Stomach (tissue), 9 donors: Measurements from ENCODE around the gene PFKP. TPM values are rescaled to one million over a fixed set of nuclear protein-coding genes. Genes with fewer than 3 reads are reported as not detected.
A peak's percentile ranks its signal among the peaks of the same experiment; 100 is the strongest.

Experiments used
- DNase-seq, 2 donors: peaks; one replicate each; pipeline versions ENCODE4 v3.0.0 to v3.0.0-alpha.2; 2013 to 2019
- H3K27ac ChIP-seq, 5 donors: fragments of 200-600 bp in 4 of 5; sonication (generic) in 4 of 5; one replicate each; pipeline ENCODE4 v1.5.1; 2013 to 2019; ENCODE audit warnings: mild to moderate bottlenecking in 1 of 5, moderate library complexity in 1 of 5
- H3K27me3 ChIP-seq, 3 donors: fragments of 200-600 bp; sonication (generic); one replicate each; pipeline ENCODE4 v1.5.1; 2017 to 2019; ENCODE audit warnings: mixed run types in 1 of 3
- H3K36me3 ChIP-seq, 4 donors: fragments of 200-600 bp; sonication (generic); 1 replicate in 3 of 4; 2 replicates in 1 of 4; pipeline ENCODE4 v1.5.1; 2016 to 2019
- H3K4me1 ChIP-seq, 4 donors: fragments of 200-600 bp; sonication (generic); one replicate each; pipeline ENCODE4 v1.5.1; 2016 to 2019
- H3K4me3 ChIP-seq, 4 donors: fragments of 200-600 bp; sonication (generic) in 3 of 4; one replicate each; pipeline ENCODE4 v1.5.1; 2016 to 2019; ENCODE audit warnings: mild to moderate bottlenecking in 1 of 4
- H3K9me3 ChIP-seq, 4 donors: fragments of 200-600 bp; sonication (generic); one replicate each; pipeline ENCODE4 v1.5.1; 2016 to 2019
- EP300 ChIP-seq: sonication (generic); formaldehyde crosslinking; IDR thresholded peaks from one replicate; pipeline ENCODE4 v1.6.1; 2017; ENCODE audit warnings: antibody characterized with exemption
- POLR2A ChIP-seq, 4 donors: fragments of 450-650 bp; IDR thresholded peaks; one replicate each; pipeline ENCODE4 v1.6.1; 2016; ENCODE audit warnings: antibody characterized with exemption in 4 of 4, control low read depth in 2 of 4, mild to moderate bottlenecking in 1 of 4, moderate library complexity in 1 of 4
- POLR2AphosphoS5 ChIP-seq, 3 donors: sonication (generic); formaldehyde crosslinking; IDR thresholded peaks; one replicate each; pipeline ENCODE4 v1.6.1; 2016; ENCODE audit warnings: antibody characterized with exemption in 3 of 3
- WGBS, 5 donors: extraction: QIAGEN DNeasy Blood & Tissue Kit in 3 of 5; methylation state at CpG; one replicate each; pipeline versions ENCODE4 v1.1.5 to v1.1.7; 2013 to 2018; 5-methylcytosine and 5-hydroxymethylcytosine counted together
- intact Hi-C: fragments of 100-400 bp; cut with DNase I; formaldehyde crosslinking; loops from one replicate; pipeline ENCODE4 v1.15.1; 2023; ENCODE audit warnings: low total_unique reads
- polyA plus RNA-seq, 3 donors: library from polyadenylated mRNA; stranded (reverse); fragments of 200-250 nt; gene quantifications; one replicate each; pipeline ENCODE4 v1.2.3, GENCODE V29; 2013
- total RNA-seq, 5 donors: library from RNA; depleted of rRNA; stranded (reverse); fragments of >200 nt; gene quantifications; one replicate each; pipeline versions ENCODE4 v1.1.0 to v1.2.3, GENCODE V29; 2014 to 2016
- TF ChIP-seq, protein P1 (sequence below), 7 experiments: fragments of 450-650 bp in 4 of 7; fragments of 200-600 bp in 3 of 7; sonication (generic) in 3 of 7; IDR thresholded peaks; one replicate each; pipeline ENCODE4 v1.5.1; 2016 to 2019; ENCODE audit warnings: antibody characterized with exemption in 7 of 7, control low read depth in 2 of 7, mild to moderate bottlenecking in 1 of 7
- donor health status: healthy with polysubstance abuse.
- donor health status: Bipolar disorder and iron deficiency.
- donor health status: healthy.

The PFKP gene
- total and polyA plus RNA-seq, 8 donors: 11.2 to 155 (median 29.4) TPM

GRCh38 chr10:3077509-3077908 is 10.2 kb downstream of the PFKP start:
- 88 to 96% (median 94%) methylated on average over 5 of the region's 5 CpGs for WGBS, 5 donors
- Histone ChIP-seq H3K27me3 (no peaks in the 10 kb centered on the region), H3K4me3 (no peak overlapping the region), H3K36me3 (peaks cover 0 to 17% (median 3%) of the 10 kb centered on the region in 4 donors), H3K4me1 (peaks cover 0 to 17% (median 0%) of the 10 kb centered on the region in 4 donors), H3K27ac (no peak overlapping the region), H3K9me3 (no peaks in the 10 kb centered on the region)
- TF ChIP-seq, protein P1, sequence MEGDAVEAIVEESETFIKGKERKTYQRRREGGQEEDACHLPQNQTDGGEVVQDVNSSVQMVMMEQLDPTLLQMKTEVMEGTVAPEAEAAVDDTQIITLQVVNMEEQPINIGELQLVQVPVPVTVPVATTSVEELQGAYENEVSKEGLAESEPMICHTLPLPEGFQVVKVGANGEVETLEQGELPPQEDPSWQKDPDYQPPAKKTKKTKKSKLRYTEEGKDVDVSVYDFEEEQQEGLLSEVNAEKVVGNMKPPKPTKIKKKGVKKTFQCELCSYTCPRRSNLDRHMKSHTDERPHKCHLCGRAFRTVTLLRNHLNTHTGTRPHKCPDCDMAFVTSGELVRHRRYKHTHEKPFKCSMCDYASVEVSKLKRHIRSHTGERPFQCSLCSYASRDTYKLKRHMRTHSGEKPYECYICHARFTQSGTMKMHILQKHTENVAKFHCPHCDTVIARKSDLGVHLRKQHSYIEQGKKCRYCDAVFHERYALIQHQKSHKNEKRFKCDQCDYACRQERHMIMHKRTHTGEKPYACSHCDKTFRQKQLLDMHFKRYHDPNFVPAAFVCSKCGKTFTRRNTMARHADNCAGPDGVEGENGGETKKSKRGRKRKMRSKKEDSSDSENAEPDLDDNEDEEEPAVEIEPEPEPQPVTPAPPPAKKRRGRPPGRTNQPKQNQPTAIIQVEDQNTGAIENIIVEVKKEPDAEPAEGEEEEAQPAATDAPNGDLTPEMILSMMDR (IDR thresholded peaks at IDR 0.05): no peak
- no peak for TF ChIP-seq POLR2AphosphoS5 (IDR thresholded peaks at IDR 0.05)
- DNase-seq: no peak
- intact Hi-C loops: no loop called here

DNA sequence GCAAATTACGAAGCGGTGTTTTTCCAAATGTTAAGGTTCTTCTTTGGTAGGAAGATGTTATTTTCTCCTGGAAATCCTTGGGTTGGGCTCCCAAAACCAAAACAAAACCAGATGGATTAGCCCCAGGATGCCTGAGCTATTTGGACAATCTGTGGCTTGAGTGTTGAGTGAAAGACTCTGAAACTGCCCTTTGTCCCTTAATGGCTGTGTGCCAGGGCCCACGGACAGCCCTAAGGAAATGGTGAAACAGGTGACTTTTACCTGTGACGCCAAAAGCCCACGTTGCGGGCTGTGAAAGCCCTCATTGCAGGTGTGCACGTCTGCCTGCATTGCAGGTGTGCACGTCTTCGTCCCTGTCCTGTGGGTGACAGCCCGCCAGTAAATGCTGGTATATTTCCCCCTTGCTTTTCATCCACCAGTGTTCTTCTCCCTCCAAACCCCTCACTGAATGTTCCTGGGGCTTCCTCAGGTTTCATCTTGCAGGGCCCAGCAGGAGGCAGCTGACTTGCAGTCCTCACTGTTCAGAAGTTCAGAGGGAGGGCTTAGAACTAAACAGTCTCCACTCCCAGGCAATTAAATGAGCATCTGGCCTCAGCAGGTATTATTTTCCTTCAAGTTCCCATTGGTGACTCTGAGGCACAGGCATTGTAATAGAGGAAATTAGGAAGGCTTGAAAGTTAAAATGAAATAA is 10.7 kb downstream of the PFKP start:
- 69 to 83% (median 75%) methylated on average over 10 of the region's 10 CpGs for WGBS, 5 donors
- Histone ChIP-seq H3K36me3 (peaks cover 0 to 22% (median 5%) of the 10 kb centered on the region in 4 donors), H3K4me1 (peaks cover 0 to 12% (median 0%) of the 10 kb centered on the region in 4 donors), H3K27me3 (no peaks in the 10 kb centered on the region), H3K9me3 (no peaks in the 10 kb centered on the region), H3K27ac (no peak overlapping the region), H3K4me3 (no peak overlapping the region)
- DNase-seq: peak in 1 of 2 donors; percentile 43
- TF ChIP-seq, protein P1 (IDR thresholded peaks at IDR 0.05): no peak
- TF ChIP-seq EP300 (no peak), POLR2A (IDR thresholded peaks at IDR 0.05) (no peak), POLR2AphosphoS5 (IDR thresholded peaks at IDR 0.05) (no peak)
- intact Hi-C loops: no loop called here

DNA sequence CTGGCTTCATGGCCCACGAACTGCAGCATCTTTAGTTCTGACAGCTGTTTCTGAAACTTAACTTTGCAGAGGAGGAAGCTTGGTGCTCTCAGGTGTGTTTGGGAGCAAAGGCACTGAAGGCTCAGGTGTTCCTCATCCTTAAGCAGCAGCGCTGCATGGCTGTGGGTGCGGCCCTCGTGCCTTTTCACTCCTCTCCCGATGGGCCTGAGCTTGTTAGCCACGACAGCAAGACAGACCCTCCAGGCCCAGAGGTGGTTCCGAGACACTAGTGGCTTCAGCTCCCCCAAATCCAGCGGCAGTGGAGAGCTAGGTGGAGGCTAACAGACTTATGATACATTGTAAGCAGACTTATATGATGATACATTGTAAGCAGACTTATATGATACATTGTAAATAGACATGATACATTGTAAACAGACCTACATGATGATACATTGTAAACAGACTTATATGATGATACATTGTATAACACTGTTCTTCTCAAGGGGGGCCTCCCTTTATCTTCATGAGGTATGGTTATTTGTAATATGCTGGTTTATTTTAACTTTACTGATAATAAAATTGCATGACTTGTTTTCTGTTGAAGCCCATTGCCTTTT is 14.1 kb downstream of the PFKP start:
- WGBS, 5 donors: 84 to 90% (median 89%) methylated on average over 8 of the region's 8 CpGs
- H3K27ac ChIP-seq: no peak overlapping the region
- intact Hi-C loops: no loop called here
- peaks cover 0 to 31% (median 9%) of the 10 kb centered on the region in 4 donors for H3K36me3 ChIP-seq
- no peaks in the 10 kb centered on the region for H3K9me3 ChIP-seq
- TF ChIP-seq EP300: no peak
- TF ChIP-seq POLR2AphosphoS5 (IDR thresholded peaks at IDR 0.05): no peak
- TF ChIP-seq, protein P1 (IDR thresholded peaks at IDR 0.05): no peak
- no peak for TF ChIP-seq POLR2A (IDR thresholded peaks at IDR 0.05)
- H3K4me1 ChIP-seq: no peaks in the 10 kb centered on the region
- H3K27me3 ChIP-seq: no peaks in the 10 kb centered on the region
- no peak overlapping the region for H3K4me3 ChIP-seq
- DNase-seq: no peak

GRCh38 chr10:3082290-3082689 is 14.9 kb downstream of the PFKP start:
- WGBS, 5 donors: 92 to 96% (median 95%) methylated on average over 15 of the region's 15 CpGs
- DNase-seq: no peak
- Histone ChIP-seq H3K4me1 (no peaks in the 10 kb centered on the region), H3K4me3 (no peak overlapping the region), H3K36me3 (peaks cover 0 to 33% (median 9%) of the 10 kb centered on the region in 4 donors), H3K27ac (no peak overlapping the region), H3K9me3 (no peaks in the 10 kb centered on the region), H3K27me3 (no peaks in the 10 kb centered on the region)
- TF ChIP-seq EP300 (no peak), POLR2AphosphoS5 (IDR thresholded peaks at IDR 0.05) (no peak), POLR2A (IDR thresholded peaks at IDR 0.05) (no peak)
- TF ChIP-seq, protein P1 (IDR thresholded peaks at IDR 0.05): no peak
- intact Hi-C loops: no loop called here
